Keratinocyte (primary cell): Measurements from ENCODE around the gene FOXN1. TPM values are rescaled to one million over a fixed set of nuclear protein-coding genes. Genes with fewer than 3 reads are reported as not detected.
"Not testable (repeated sequence)": the region's sequence is repeated elsewhere in the genome, so short reads cannot be mapped to it uniquely, and the experiment has no call there.

Source experiments
- DNase-seq: peaks from one replicate; pipeline ENCODE4 v3.0.0-alpha.2; 2011; ENCODE audit warnings: low read depth, missing footprints, low spot score
- FAIRE-seq: peaks from 2 replicates; lab custom pipeline; 2011; peaks lifted over from hg19 to GRCh38; lab: Jason Lieb, UNC
- H2AFZ ChIP-seq: 2 replicates; pipeline ENCODE4 v1.6.0; 2012; ENCODE audit warnings: low read length, control low read depth, inconsistent platforms; ENCODE audit not compliant: control insufficient read depth
- H3K27ac ChIP-seq: 2 replicates; pipeline ENCODE4 v1.5.1; 2011; ENCODE audit warnings: low read length; ENCODE audit not compliant: control insufficient read depth, insufficient read depth
- H3K27me3 ChIP-seq: 3 replicates; pipeline ENCODE4 v1.6.0; 2011; ENCODE audit warnings: low read length; ENCODE audit not compliant: control insufficient read depth, insufficient read depth; ENCODE audit errors: extremely low read depth
- H3K36me3 ChIP-seq, 2 experiments: 2 replicates in 1 of 2; 3 replicates in 1 of 2; pipeline ENCODE4 v1.5.1; 2011; ENCODE audit warnings: low read length in 2 of 2, mild to moderate bottlenecking in 1 of 2; ENCODE audit not compliant: control insufficient read depth in 2 of 2, insufficient read depth in 2 of 2; ENCODE audit errors: extremely low read depth in 1 of 2
- H3K4me1 ChIP-seq: 3 replicates; pipeline ENCODE4 v1.5.1; 2011; ENCODE audit warnings: low read length; ENCODE audit not compliant: control insufficient read depth, insufficient read depth; ENCODE audit errors: extremely low read depth
- H3K4me2 ChIP-seq: 3 replicates; pipeline ENCODE4 v1.6.0; 2011; ENCODE audit warnings: low read depth, low read length; ENCODE audit not compliant: control insufficient read depth, insufficient read depth; ENCODE audit errors: extremely low read depth
- H3K4me3 ChIP-seq, 3 experiments: fragments of 200-600 bp in 1 of 3; sonication (generic) in 1 of 3; 2 replicates in 2 of 3; 3 replicates in 1 of 3; pipeline ENCODE4 v1.5.1; 2011 to 2016; ENCODE audit warnings: low read length in 3 of 3, mild to moderate bottlenecking in 3 of 3, control low read depth in 2 of 3, inconsistent platforms in 1 of 3, low read depth in 1 of 3, mixed read lengths in 1 of 3, mixed run types in 1 of 3, moderate library complexity in 1 of 3; ENCODE audit not compliant: control insufficient read depth in 2 of 3, insufficient read depth in 2 of 3; ENCODE audit errors: extremely low read depth in 1 of 3
- H3K79me2 ChIP-seq: 2 replicates; pipeline ENCODE4 v1.6.0; 2012; ENCODE audit warnings: low read length; ENCODE audit not compliant: control insufficient read depth, insufficient read depth
- H3K9ac ChIP-seq: 3 replicates; pipeline ENCODE4 v1.6.0; 2011; ENCODE audit warnings: low read length; ENCODE audit not compliant: control insufficient read depth, insufficient read depth; ENCODE audit errors: extremely low read depth
- H3K9me1 ChIP-seq: 3 replicates; pipeline ENCODE4 v1.6.0; 2011; ENCODE audit warnings: low read length; ENCODE audit not compliant: control insufficient read depth, insufficient read depth; ENCODE audit errors: extremely low read depth
- H3K9me3 ChIP-seq: 2 replicates; pipeline ENCODE4 v1.5.1; 2012; ENCODE audit warnings: low read depth, low read length; ENCODE audit not compliant: control insufficient read depth
- H4K20me1 ChIP-seq: 3 replicates; pipeline ENCODE4 v1.6.0; 2011; ENCODE audit warnings: low read length; ENCODE audit not compliant: control insufficient read depth, insufficient read depth; ENCODE audit errors: extremely low read depth
- EZH2 ChIP-seq: IDR thresholded peaks from one replicate; pipeline ENCODE4 v1.6.1; 2012; ENCODE audit warnings: inconsistent platforms, mild to moderate bottlenecking, low read length, moderate library complexity
- dilution Hi-C: fragments of 300-500 bp; cut with MboI; formaldehyde crosslinking; loops from one replicate; pipeline ENCODE4 v1.7.0; 2020; ENCODE audit warnings: low sequenced_read_pairs; ENCODE audit not compliant: extremely low pct_ligation_motif_present
- polyA plus RNA-seq, 5 experiments: library from polyadenylated mRNA; depleted of rRNA in 3 of 5; stranded (reverse) in 3 of 5; stranded (forward) in 1 of 5; unstranded in 1 of 5; fragments of >200 nt; gene quantifications; 1 replicate in 1 of 5; 2 replicates in 3 of 5; 3 replicates in 1 of 5; pipeline versions ENCODE4 v1.2.1 to v1.2.3, GENCODE V29; 2011 to 2012; ENCODE audit warnings: missing spikeins in 2 of 5, low read depth in 1 of 5, low replicate concordance in 1 of 5
- TF ChIP-seq, protein P1 (sequence below), 3 experiments: IDR thresholded peaks in 1 of 3; conservative IDR thresholded peaks in 1 of 3; optimal IDR thresholded peaks in 1 of 3; 2 replicates in 2 of 3; 3 replicates in 1 of 3; pipeline versions ENCODE3 to v1.5.1; 2011; ENCODE audit warnings: low read length in 3 of 3, mild to moderate bottlenecking in 3 of 3, moderate library complexity in 2 of 3, control low read depth in 1 of 3, inconsistent platforms in 1 of 3; ENCODE audit not compliant: insufficient read depth in 2 of 3; ENCODE audit errors: extremely low read depth in 1 of 3

FOXN1 gene
- polyA plus RNA-seq, 1 donor (not counting 4 experiments of a cell fraction or from before 2014, with no cell fraction given), result 0.29 TPM

DNA sequence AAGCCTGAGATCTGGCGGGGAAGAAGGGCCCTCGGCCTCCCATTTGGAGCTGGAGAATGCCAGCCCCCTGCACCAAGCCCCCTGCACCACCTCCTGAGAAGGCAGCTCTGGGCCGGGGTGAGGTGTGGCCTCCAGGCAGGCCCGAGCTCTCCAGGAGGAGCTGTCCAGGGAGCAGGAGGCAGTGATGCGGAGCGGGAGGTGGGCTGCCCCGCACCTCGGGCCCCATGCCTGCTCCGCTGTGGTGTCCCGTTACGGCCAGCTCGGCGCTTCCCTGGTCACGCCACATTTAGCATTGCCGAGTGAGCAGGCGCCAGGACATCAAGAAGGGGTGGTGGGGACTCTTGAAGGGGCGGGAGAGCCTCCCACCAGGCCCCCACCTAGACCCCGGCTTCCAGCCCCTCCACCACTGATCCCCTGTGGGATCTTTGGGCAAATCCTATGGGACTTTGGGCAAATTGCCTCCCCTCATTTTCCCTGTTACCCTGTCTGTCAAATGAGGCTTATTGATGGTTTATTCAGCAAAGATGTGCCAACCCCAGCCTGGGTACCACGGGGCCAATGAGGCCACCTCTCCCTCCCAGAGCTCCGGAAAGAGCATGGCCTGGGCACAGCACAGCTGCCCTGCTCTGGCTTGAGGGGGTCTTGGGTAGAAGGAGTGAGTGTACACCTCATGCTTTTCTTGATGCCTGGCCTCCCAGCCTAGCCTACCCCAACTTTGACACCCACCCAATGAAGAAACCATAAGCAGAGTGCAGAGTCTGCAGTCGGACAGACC lies 15.3 kb downstream of the FOXN1 start:
- DNase-seq (no peak), FAIRE-seq (no peak)
- H3K4me1 ChIP-seq, result peaks cover 6% of the 10 kb centered on the region
- H3K4me2 ChIP-seq, result no peak overlapping the region
- no peak overlapping the region for H3K27ac ChIP-seq
- H4K20me1 ChIP-seq, result no peaks in the 10 kb centered on the region
- H3K4me3 ChIP-seq, result no peak overlapping the region
- H3K36me3 ChIP-seq, result no peaks in the 10 kb centered on the region
- H3K9me3 ChIP-seq, result no peaks in the 10 kb centered on the region
- dilution Hi-C loops, result no loop called here
- H2AFZ ChIP-seq, result no peak overlapping the region
- no peaks in the 10 kb centered on the region for H3K9me1 ChIP-seq
- TF ChIP-seq EZH2, result no peak
- TF ChIP-seq, protein P1, sequence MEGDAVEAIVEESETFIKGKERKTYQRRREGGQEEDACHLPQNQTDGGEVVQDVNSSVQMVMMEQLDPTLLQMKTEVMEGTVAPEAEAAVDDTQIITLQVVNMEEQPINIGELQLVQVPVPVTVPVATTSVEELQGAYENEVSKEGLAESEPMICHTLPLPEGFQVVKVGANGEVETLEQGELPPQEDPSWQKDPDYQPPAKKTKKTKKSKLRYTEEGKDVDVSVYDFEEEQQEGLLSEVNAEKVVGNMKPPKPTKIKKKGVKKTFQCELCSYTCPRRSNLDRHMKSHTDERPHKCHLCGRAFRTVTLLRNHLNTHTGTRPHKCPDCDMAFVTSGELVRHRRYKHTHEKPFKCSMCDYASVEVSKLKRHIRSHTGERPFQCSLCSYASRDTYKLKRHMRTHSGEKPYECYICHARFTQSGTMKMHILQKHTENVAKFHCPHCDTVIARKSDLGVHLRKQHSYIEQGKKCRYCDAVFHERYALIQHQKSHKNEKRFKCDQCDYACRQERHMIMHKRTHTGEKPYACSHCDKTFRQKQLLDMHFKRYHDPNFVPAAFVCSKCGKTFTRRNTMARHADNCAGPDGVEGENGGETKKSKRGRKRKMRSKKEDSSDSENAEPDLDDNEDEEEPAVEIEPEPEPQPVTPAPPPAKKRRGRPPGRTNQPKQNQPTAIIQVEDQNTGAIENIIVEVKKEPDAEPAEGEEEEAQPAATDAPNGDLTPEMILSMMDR (optimal IDR thresholded peaks at IDR 0.05 in 1 of 3, IDR thresholded peaks at IDR 0.05 in 1 of 3, conservative IDR thresholded peaks at IDR 0.05 in 1 of 3; ENCODE audit: extremely low read depth in 1 of 3, insufficient read depth in 2 of 3, low read length in 3 of 3), result no peak
- no peaks in the 10 kb centered on the region for H3K79me2 ChIP-seq
- H3K27me3 ChIP-seq, result no peaks in the 10 kb centered on the region
- H3K9ac ChIP-seq, result no peak overlapping the region

DNA sequence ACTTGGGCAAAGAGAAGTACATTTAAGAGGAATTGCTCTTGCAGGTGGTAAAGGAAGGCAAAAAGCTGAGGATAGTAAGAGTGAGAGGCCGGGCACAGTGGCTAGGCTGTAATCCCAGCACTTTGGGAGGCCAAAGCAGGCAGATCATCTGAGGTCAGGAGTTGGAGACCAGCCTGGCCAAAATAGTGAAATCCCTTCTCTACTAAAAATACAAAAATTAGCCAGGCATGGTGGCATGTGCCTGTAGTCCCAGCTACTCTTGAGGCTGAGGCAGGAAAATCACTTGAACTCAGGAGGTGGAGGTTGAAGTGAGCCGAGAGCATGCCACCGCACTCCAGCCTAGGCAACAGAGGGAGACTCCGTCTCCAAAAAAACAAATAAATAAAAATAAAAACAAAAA lies 16.1 kb downstream of the FOXN1 start:
- H3K36me3 ChIP-seq, H3K4me1 ChIP-seq, H3K9me3 ChIP-seq, FAIRE-seq, H4K20me1 ChIP-seq, H3K79me2 ChIP-seq, H3K27me3 ChIP-seq, dilution Hi-C loops, H2AFZ ChIP-seq, H3K4me2 ChIP-seq, H3K27ac ChIP-seq, DNase-seq, H3K4me3 ChIP-seq, H3K9ac ChIP-seq, H3K9me1 ChIP-seq: not testable (repeated sequence)

DNA sequence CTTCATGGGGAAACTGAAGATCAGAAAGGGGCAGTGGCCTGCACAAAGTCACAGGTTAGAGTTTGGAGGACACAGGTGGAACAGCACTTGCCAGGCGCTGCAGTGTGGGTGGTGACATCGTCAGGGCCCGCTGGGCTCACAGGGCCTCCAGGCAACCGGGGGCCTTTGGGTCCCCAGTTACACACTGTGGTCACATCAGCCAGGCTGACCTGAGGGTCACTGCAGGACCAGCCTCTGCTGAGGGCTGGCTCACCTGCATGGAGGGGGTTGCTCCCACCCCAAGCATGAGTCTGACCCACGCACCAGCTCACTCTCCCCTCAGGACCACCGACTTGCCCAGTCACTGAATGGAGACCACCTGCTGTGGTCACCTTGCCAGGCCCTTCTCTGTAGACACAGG lies 17.0 kb downstream of the FOXN1 start:
- Histone ChIP-seq H3K4me1 (peaks cover 14% of the 10 kb centered on the region), H3K36me3 (no peaks in the 10 kb centered on the region), H3K9me1 (no peaks in the 10 kb centered on the region), H3K27me3 (no peaks in the 10 kb centered on the region), H3K9me3 (no peaks in the 10 kb centered on the region), H4K20me1 (no peaks in the 10 kb centered on the region), H3K4me3 (no peak overlapping the region), H3K79me2 (no peaks in the 10 kb centered on the region), H3K27ac (no peak overlapping the region), H2AFZ (no peak overlapping the region), H3K4me2 (no peak overlapping the region), H3K9ac (no peak overlapping the region)
- dilution Hi-C loops, result no loop called here
- DNase-seq (no peak), FAIRE-seq (no peak)
- TF ChIP-seq, protein P1 (optimal IDR thresholded peaks at IDR 0.05 in 1 of 3, IDR thresholded peaks at IDR 0.05 in 1 of 3, conservative IDR thresholded peaks at IDR 0.05 in 1 of 3; ENCODE audit: extremely low read depth in 1 of 3, insufficient read depth in 2 of 3, low read length in 3 of 3), result no peak
- TF ChIP-seq EZH2, result no peak
